Calu3 (cell line): ENCODE results near the gene DOK7. TPM values are rescaled to one million over a fixed set of nuclear protein-coding genes. Genes with fewer than 3 reads are reported as not detected.

Experiments
- Bru-seq: library from RNA; stranded (reverse); fragments of 400-500 nt; gene quantifications from one replicate; lab custom pipeline; 2021; lab: Mats Ljungman, UMichigan
- BruChase-seq, 2 experiments: library from RNA; stranded (reverse); fragments of 400-500 nt; gene quantifications; one replicate each; lab custom pipeline; 2021; lab: Mats Ljungman, UMichigan
- BruUV-seq: library from RNA; stranded (reverse); fragments of 400-500 nt; replicated peaks from 2 replicates; lab custom pipeline; 2021; lab: Mats Ljungman, UMichigan
- CTCF ChIA-PET: fragments of 300-600 bp; sonication (Branson Sonifier 250); formaldehyde crosslinking; loops from one replicate; lab custom pipeline; 2022; ENCODE audit warnings: antibody characterized with exemption; lab: Charles Lee
- DNase-seq: peaks from one replicate; pipeline ENCODE4 v3.0.0; 2022
- H3K27ac Mint-ChIP-seq: one replicate; pipeline ENCODE4 v1.8.0; 2022; ENCODE audit warnings: mixed read lengths; ENCODE audit not compliant: unreplicated experiment
- H3K27me3 Mint-ChIP-seq: one replicate; pipeline ENCODE4 v1.8.0; 2022; ENCODE audit warnings: mixed read lengths; ENCODE audit not compliant: unreplicated experiment
- H3K36me3 Mint-ChIP-seq: one replicate; pipeline ENCODE4 v1.8.0; 2022; ENCODE audit warnings: mild to moderate bottlenecking, moderate library complexity, mixed read lengths; ENCODE audit not compliant: insufficient read depth, unreplicated experiment
- H3K4me1 Mint-ChIP-seq: one replicate; pipeline ENCODE4 v1.8.0; 2022; ENCODE audit warnings: mild to moderate bottlenecking, low read depth, mixed read lengths; ENCODE audit not compliant: unreplicated experiment
- H3K4me3 Mint-ChIP-seq: one replicate; pipeline ENCODE4 v1.8.0; 2022; ENCODE audit warnings: mild to moderate bottlenecking, low read depth, moderate library complexity, mixed read lengths; ENCODE audit not compliant: unreplicated experiment
- H3K9me3 Mint-ChIP-seq: one replicate; pipeline ENCODE4 v1.8.0; 2022; ENCODE audit warnings: low read depth, mixed read lengths; ENCODE audit not compliant: unreplicated experiment
- CTCF ChIP-seq: fragments of 200-600 bp; IDR thresholded peaks from one replicate; pipeline ENCODE4 v1.8.0; 2022; ENCODE audit warnings: antibody characterized with exemption; ENCODE audit not compliant: unreplicated experiment
- intact Hi-C: fragments of 100-400 bp; cut with micrococcal nuclease; formaldehyde crosslinking; loops from one replicate; pipeline ENCODE4 v1.10.0; 2022; ENCODE audit not compliant: unreplicated experiment
- long read RNA-seq: library from polyadenylated mRNA; stranded (forward); transcript quantifications from one replicate; pipeline ENCODE4 v2.0.0, GENCODE V29; 2022
- total RNA-seq: library from RNA; stranded (reverse); gene quantifications from 2 replicates; pipeline ENCODE4 v1.2.3, GENCODE V29; 2022

Gene DOK7
- total RNA-seq: 2.7 and 3.3 TPM in 2 replicates
- percentile 25 among the genes with signal in this experiment for Bru-seq, nascent RNA
- BruChase-seq, experiment 1, labeled RNA remaining after a 6-hour chase: percentile 26 among the genes with signal in this experiment
- percentile 21 among the genes with signal in this experiment for BruChase-seq, experiment 2, labeled RNA remaining after a 2-hour chase
- long read RNA-seq, partial matches to known transcripts: 2 of 9 reads
- long read RNA-seq, other reads (novel, unspliced or antisense): 6 of 9 reads

GRCh38 chr4:3462790-3463415 lies at the start of gene DOK7:
Gene DOK7, plus strand, starts transcription at chr4:3463306. Its CDS starts 70 bp downstream, at chr4:3463376.
- Mint-ChIP-seq H3K27ac (no peak within 1 kb of the TSS), H3K27me3 (no peaks in the 10 kb centered on the region), H3K4me1 (no peaks in the 10 kb centered on the region), H3K36me3 (peaks cover 8% of the 10 kb centered on the region), H3K9me3 (no peaks in the 10 kb centered on the region), H3K4me3 (peak within 1 kb of the TSS; percentile 62)
- CTCF ChIA-PET: no interaction called here
- intact Hi-C loops: no loop called here
- TF ChIP-seq CTCF: no peak
- peak; percentile 29 for DNase-seq
- BruUV-seq: no TSS peak

- no peaks in the 10 kb centered on the region for H3K36me3 Mint-ChIP-seq
- H3K9me3 Mint-ChIP-seq: no peaks in the 10 kb centered on the region
- BruUV-seq: no TSS peak
- no peak overlapping the region for H3K27ac Mint-ChIP-seq
- no peak overlapping the region for H3K4me3 Mint-ChIP-seq
- intact Hi-C loops: no loop called here
- H3K4me1 Mint-ChIP-seq: no peaks in the 10 kb centered on the region
- no peak for DNase-seq
- TF ChIP-seq CTCF: no peak
- CTCF ChIA-PET: no interaction called here
- H3K27me3 Mint-ChIP-seq: no peaks in the 10 kb centered on the region
Observed at GRCh38 chr4:3413675-3414420, 49.3 kb upstream of the DOK7 start.

- no peaks in the 10 kb centered on the region for H3K9me3 Mint-ChIP-seq
- CTCF ChIA-PET: no interaction called here
- no peak for TF ChIP-seq CTCF
Observed at GRCh38 chr4:3414421-3415279, 48.5 kb upstream of the DOK7 start.

More at GRCh38 chr4:3414421-3415279, 48.5 kb upstream of the DOK7 start:
- Mint-ChIP-seq H3K27me3 (no peaks in the 10 kb centered on the region), H3K4me1 (no peaks in the 10 kb centered on the region), H3K36me3 (no peaks in the 10 kb centered on the region), H3K4me3 (no peak overlapping the region), H3K27ac (no peak overlapping the region)
- DNase-seq: no peak
- intact Hi-C loops: no loop called here
- no TSS peak for BruUV-seq
